ENCODE data around the gene SLC15A5. TPM values are rescaled to one million over a fixed set of nuclear protein-coding genes. Genes with fewer than 3 reads are reported as not detected.

SLC15A5 gene
- total RNA-seq (2022; extraction: Qiagen RNA extraction), result not detected in 5 replicates

GRCh38 chr12:16277585-16277984 is at the start of gene SLC15A5:
SLC15A5 (minus strand) TSS chr12:16277685; CDS start chr12:16277685, 0 bp downstream.

Other genes with a start within 250 kb of the SLC15A5 start
- 714 to 803 TPM (median 770 TPM) in 5 replicates for gene MGST1, start 70.0 kb upstream of the SLC15A5 start, total RNA-seq (2022; extraction: Qiagen RNA extraction)

Data from A549 treated with dexamethasone at 1 μM for 4 hours (cell line).